ENCODE results near the gene ERBB4. TPM values are rescaled to one million over a fixed set of nuclear protein-coding genes. Genes with fewer than 3 reads are reported as not detected.

The ERBB4 gene
- total RNA-seq, 4 donors from 2014 or later: 5.5 to 21.0 (median 18.3) TPM

DNA sequence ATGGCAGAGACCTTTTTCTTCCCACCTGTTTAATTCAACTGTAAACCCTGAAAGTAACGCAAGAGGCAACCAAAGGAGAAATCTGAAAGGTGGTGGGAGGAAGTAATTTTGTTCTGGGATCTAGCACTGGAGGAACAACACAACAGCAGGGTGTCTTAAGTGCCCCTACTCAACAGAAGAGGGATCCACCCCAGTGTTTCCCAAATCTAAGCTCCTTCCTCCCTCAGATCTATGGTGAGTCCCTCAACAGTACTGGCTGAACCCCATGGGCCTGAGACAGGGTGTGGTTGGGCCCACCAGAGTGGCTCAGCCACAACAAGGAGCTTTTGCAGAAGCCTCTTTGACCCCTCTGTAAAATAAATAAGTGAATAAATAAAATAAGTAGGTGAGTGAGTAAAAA is 790.3 kb downstream of the ERBB4 start:
- no peak for TF ChIP-seq POLR2A (IDR thresholded peaks at IDR 0.05)
- TF ChIP-seq, protein P1, sequence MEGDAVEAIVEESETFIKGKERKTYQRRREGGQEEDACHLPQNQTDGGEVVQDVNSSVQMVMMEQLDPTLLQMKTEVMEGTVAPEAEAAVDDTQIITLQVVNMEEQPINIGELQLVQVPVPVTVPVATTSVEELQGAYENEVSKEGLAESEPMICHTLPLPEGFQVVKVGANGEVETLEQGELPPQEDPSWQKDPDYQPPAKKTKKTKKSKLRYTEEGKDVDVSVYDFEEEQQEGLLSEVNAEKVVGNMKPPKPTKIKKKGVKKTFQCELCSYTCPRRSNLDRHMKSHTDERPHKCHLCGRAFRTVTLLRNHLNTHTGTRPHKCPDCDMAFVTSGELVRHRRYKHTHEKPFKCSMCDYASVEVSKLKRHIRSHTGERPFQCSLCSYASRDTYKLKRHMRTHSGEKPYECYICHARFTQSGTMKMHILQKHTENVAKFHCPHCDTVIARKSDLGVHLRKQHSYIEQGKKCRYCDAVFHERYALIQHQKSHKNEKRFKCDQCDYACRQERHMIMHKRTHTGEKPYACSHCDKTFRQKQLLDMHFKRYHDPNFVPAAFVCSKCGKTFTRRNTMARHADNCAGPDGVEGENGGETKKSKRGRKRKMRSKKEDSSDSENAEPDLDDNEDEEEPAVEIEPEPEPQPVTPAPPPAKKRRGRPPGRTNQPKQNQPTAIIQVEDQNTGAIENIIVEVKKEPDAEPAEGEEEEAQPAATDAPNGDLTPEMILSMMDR (IDR thresholded peaks at IDR 0.05): no peak
- 98% methylated on average over 1 of the region's 1 CpG for WGBS, 2 donors
- intact Hi-C loops (cut with DNase I): no loop called here

DNA sequence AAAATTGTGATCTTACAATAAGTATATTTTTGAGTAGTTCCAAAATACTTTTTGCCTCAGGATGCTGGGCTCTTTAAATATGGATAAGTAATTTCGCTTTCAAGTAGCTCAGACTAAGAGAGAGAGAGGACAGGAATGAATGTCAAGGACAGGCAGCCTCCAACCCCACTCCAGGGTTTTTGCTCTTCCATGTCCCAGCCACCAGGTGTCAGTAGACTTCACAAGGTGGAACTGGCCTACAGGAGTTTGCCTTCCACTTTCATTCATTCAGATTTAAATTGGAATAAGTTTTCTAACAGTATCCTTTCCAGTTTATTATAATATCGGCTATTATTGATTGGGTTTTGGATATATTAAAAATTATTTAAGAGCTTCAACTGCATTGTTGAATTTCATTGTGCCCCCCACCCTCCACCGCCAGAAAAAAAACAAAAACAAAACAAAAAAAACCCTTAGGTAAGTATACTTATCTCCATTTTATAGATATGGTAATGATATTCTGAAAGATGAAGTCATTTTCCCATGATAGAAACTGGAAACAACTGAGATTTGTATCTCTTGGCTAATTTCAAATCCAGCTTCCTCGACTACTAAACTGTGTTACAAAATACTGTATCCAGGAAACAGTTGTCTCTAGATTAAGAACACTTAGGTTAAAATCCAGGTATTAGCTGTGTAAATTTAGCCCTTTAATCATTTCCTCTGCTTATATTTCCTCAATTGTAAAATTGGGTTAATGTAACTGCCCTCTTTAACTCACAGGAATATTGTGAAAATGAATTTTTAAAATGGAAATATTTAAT is 793.1 kb downstream of the ERBB4 start:
- Histone ChIP-seq H3K4me1 (no peaks in the 10 kb centered on the region), H3K36me3 (no peaks in the 10 kb centered on the region), H3K9me3 (no peaks in the 10 kb centered on the region), H3K27ac (no peak overlapping the region), H3K27me3 (no peaks in the 10 kb centered on the region), H3K4me3 (replicated peaks in 1 of 3) (no peak overlapping the region)
- intact Hi-C loops (cut with DNase I): no loop called here
- no peak for TF ChIP-seq POLR2A (IDR thresholded peaks at IDR 0.05)
- TF ChIP-seq, protein P1 (IDR thresholded peaks at IDR 0.05): peak; percentile 62 to 83 (median 76)
- 39 to 46% methylated on average over 4 of the region's 4 CpGs for whole genome bisulfite sequencing, 2 donors
- DNase-seq: peak; percentile 57 to 60

More for the DNA sequence above, 790.3 kb downstream of the ERBB4 start:
- no peaks in the 10 kb centered on the region for H3K4me1 ChIP-seq
- no peaks in the 10 kb centered on the region for H3K36me3 ChIP-seq
- DNase-seq: no peak
- H3K27me3 ChIP-seq: no peaks in the 10 kb centered on the region
- no peaks in the 10 kb centered on the region for H3K9me3 ChIP-seq
- no peak overlapping the region for H3K27ac ChIP-seq
- H3K4me3 ChIP-seq (replicated peaks in 1 of 3): no peak overlapping the region

DNA sequence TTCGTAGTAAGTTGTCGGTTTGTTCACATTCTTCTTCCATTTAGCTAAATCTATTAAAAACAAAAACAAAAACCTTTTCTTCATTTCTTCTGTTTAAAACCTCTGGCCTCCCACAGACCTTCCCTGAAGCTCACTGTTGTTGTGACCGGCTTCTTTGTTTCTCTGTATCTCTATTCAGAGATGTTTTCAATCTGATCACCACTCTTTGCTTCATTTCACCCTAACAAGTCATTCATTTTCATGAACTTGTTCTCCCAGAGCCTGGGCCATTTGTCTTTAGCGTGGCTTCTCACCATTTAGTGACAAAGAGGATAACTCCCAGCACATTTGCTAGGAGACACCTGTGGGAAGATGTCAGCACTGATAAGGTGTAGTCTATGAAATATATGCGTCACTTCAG is 794.2 kb downstream of the ERBB4 start:
- Histone ChIP-seq H3K27me3 (no peaks in the 10 kb centered on the region), H3K36me3 (no peaks in the 10 kb centered on the region), H3K4me1 (no peaks in the 10 kb centered on the region), H3K27ac (no peak overlapping the region), H3K4me3 (replicated peaks in 1 of 3) (no peak overlapping the region), H3K9me3 (no peaks in the 10 kb centered on the region)
- intact Hi-C loops (cut with DNase I): no loop called here
- TF ChIP-seq, protein P1 (IDR thresholded peaks at IDR 0.05): no peak
- no peak for TF ChIP-seq POLR2A (IDR thresholded peaks at IDR 0.05)
- DNase-seq: no peak
- 80 to 86% methylated on average over 5 of the region's 5 CpGs for WGBS, 2 donors

DNA sequence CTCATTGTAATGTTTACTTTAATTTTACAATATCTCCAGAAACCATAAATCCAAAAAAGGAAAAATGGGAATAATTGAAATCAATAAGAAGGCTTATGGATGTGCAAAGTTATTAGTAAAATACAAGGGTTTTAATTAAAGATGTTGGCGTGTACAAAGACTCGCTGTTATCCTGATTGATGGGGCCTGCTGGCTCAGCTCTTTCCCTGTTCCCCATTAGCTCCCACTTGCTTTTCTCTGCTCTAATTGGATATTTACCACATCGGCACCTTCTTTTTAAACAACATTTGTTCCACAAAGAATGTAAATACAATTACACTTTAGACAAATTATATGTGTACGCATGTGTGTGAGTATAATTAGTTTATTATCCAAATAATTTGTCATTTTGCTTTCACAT is 796.6 kb downstream of the ERBB4 start:
- TF ChIP-seq, protein P1 (IDR thresholded peaks at IDR 0.05): no peak
- no peak for TF ChIP-seq POLR2A (IDR thresholded peaks at IDR 0.05)
- Histone ChIP-seq H3K4me1 (no peaks in the 10 kb centered on the region), H3K27ac (no peak overlapping the region), H3K4me3 (replicated peaks in 1 of 3) (no peak overlapping the region), H3K9me3 (no peaks in the 10 kb centered on the region), H3K27me3 (no peaks in the 10 kb centered on the region), H3K36me3 (no peaks in the 10 kb centered on the region)
- intact Hi-C loops (cut with DNase I): no loop called here
- WGBS, 2 donors: 92% methylated on average over 4 of the region's 4 CpGs
- DNase-seq: no peak

DNA sequence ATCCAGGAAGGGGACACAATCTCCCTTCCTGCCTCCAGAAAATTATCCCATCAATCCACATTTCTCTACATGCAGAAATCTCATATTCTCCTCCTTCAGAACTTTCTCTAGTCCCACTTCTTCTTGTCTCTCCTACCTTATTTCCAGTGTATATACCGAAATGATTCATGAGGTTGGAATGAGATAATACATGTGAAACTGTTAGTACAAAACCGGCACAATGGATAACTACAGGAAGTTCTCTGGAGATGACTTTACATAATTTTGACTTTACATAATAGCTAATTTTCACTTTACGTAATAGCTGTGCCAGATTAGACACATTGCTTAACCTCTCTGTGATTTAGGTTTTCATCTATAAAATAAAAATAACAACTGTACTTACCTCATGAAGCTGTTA is 801.3 kb downstream of the ERBB4 start:
- intact Hi-C loops (cut with DNase I): no loop called here
- DNase-seq: no peak
- 63 to 77% methylated on average over 3 of the region's 3 CpGs for WGBS, 2 donors
- Histone ChIP-seq H3K9me3 (no peaks in the 10 kb centered on the region), H3K4me1 (no peaks in the 10 kb centered on the region), H3K4me3 (replicated peaks in 1 of 3) (no peak overlapping the region), H3K27me3 (no peaks in the 10 kb centered on the region), H3K27ac (no peak overlapping the region), H3K36me3 (no peaks in the 10 kb centered on the region)
- TF ChIP-seq POLR2A (IDR thresholded peaks at IDR 0.05): no peak
- TF ChIP-seq, protein P1 (IDR thresholded peaks at IDR 0.05): no peak
